Esophagus muscularis mucosa (tissue), 3 donors: ENCODE results near the gene SLC39A11.

Experiments used
- CTCF ChIP-seq, 3 experiments: fragments of 200-600 bp in 2 of 3; fragments of 450-650 bp in 1 of 3; sonication (generic) in 2 of 3; IDR thresholded peaks; one replicate each; pipeline ENCODE4 v1.5.1; 2017 to 2019; ENCODE audit warnings: antibody characterized with exemption in 3 of 3, mild to moderate bottlenecking in 2 of 3, moderate library complexity in 1 of 3
- POLR2AphosphoS5 ChIP-seq, 2 donors: sonication (generic); formaldehyde crosslinking; IDR thresholded peaks; one replicate each; pipeline ENCODE4 v1.6.1; 2017; ENCODE audit warnings: antibody characterized with exemption in 2 of 2

GRCh38 chr17:72749119-72749572 is 343.3 kb downstream of the SLC39A11 start:
- TF ChIP-seq POLR2AphosphoS5 (IDR thresholded peaks at IDR 0.05), result no peak
- no peak for TF ChIP-seq CTCF (IDR thresholded peaks at IDR 0.05)
